Esophagus squamous epithelium (tissue), 4 donors: ENCODE measurements around the gene LRRN2.

Source experiments
- POLR2A ChIP-seq, 4 donors: fragments of 450-650 bp; IDR thresholded peaks; one replicate each; pipeline ENCODE4 v1.6.1; 2017; ENCODE audit warnings: antibody characterized with exemption in 4 of 4, mild to moderate bottlenecking in 4 of 4, moderate library complexity in 3 of 4
- TF ChIP-seq, protein P1 (sequence below), 6 experiments: fragments of 450-650 bp in 4 of 6; fragments of 200-600 bp in 2 of 6; sonication (generic) in 2 of 6; IDR thresholded peaks; one replicate each; pipeline ENCODE4 v1.5.1; 2016 to 2019; ENCODE audit warnings: antibody characterized with exemption in 6 of 6, mild to moderate bottlenecking in 4 of 6, moderate library complexity in 4 of 6

- TF ChIP-seq, protein P1, sequence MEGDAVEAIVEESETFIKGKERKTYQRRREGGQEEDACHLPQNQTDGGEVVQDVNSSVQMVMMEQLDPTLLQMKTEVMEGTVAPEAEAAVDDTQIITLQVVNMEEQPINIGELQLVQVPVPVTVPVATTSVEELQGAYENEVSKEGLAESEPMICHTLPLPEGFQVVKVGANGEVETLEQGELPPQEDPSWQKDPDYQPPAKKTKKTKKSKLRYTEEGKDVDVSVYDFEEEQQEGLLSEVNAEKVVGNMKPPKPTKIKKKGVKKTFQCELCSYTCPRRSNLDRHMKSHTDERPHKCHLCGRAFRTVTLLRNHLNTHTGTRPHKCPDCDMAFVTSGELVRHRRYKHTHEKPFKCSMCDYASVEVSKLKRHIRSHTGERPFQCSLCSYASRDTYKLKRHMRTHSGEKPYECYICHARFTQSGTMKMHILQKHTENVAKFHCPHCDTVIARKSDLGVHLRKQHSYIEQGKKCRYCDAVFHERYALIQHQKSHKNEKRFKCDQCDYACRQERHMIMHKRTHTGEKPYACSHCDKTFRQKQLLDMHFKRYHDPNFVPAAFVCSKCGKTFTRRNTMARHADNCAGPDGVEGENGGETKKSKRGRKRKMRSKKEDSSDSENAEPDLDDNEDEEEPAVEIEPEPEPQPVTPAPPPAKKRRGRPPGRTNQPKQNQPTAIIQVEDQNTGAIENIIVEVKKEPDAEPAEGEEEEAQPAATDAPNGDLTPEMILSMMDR (IDR thresholded peaks at IDR 0.05), result no peak
- no peak for TF ChIP-seq POLR2A (IDR thresholded peaks at IDR 0.05)
Observed at GRCh38 chr1:204602871-204603542, 82.5 kb downstream of the LRRN2 start.
